RKO (cell line): ENCODE results near the gene MDK.

ENCODE experiments used
- DNase-seq: peaks from one replicate; pipeline ENCODE4 v3.0.0-alpha.2; 2016; ENCODE audit warnings: low spot score

Gene MDK, protein sequence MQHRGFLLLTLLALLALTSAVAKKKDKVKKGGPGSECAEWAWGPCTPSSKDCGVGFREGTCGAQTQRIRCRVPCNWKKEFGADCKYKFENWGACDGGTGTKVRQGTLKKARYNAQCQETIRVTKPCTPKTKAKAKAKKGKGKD

GRCh38 chr11:46381048-46381818 is at the start of gene MDK:
Gene MDK (plus strand): TSS chr11:46381669. CDS start chr11:46382058, 389 bp downstream.
- peak; percentile 53 for DNase-seq

- DNase-seq: no peak
Observed at GRCh38 chr11:46332093-46332567, 49.3 kb upstream of the MDK start.

GRCh38 chr11:46332568-46333393 is 48.7 kb upstream of the MDK start:
- no peak for DNase-seq

DNA sequence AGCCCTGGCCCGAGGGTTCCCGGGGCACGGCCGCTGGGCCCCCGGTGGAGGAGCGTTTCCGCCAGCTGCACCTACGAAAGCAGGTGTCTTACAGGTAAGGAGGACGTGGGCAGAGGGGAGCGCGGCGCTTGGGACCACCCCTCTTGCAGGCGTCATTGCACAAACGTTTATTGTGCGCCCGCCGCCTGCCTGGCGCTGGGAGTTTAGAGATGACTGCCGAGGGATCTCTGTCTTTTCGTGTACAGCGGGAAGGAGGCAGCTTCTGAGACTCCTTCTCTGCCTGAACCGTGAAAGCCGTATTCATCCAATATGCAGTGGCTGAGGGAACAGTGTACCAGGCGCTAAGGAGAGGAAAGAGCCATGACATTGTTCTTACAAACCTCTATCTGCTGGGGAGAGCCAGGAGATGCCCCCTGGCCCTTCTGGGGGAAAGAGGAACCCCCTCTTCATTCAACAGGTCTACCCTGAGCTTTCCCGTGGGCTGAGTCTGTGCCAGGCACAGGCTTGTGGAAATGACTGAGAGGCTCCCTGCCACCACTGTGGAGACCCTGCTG is 48.0 kb upstream of the MDK start:
- no peak for DNase-seq

DNA sequence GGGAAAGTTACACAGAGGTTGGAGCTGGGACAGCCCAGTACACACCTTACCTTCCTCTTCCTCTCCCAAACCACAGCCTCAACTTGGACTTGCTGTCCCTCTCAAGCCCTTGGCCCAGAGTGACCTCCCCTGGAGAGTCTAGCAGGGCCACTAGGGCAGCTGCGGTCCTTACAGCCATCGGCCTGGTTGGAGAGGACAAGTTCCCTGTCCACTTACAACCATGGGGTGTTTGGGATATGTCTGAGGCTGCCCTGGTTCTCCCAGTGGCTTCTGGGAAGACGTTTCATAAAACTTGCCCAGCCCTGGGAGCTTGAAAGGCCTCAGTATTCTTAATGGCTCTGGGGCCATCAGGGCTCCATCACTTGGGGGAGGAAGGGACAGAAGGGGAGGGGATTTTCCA is 47.3 kb upstream of the MDK start:
- no peak for DNase-seq

- DNase-seq: no peak
Observed at GRCh38 chr11:46335271-46335670, 46.2 kb upstream of the MDK start.

GRCh38 chr11:46335890-46336562 is 45.4 kb upstream of the MDK start:
- DNase-seq: no peak

- DNase-seq: no peak
Observed at GRCh38 chr11:46336563-46337180, 44.8 kb upstream of the MDK start.

GRCh38 chr11:46337626-46338345 is 43.7 kb upstream of the MDK start:
- no peak for DNase-seq

DNA sequence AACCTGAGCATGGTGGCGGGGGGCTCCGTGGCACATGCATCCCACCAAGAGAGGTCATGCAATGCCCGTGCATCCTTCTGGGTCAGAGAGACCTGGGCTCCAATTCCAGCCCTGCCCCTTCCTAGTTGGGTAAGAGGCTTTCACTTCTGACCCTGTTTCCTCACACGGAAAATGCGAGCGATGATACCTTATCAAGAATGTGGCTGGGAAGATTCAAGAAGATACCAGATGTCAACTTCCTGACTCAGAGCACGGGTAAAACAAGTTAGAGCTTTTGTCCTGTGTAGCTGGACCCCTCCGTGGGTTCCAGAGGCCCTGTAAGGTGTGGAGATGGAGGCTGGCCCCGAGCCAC is 42.9 kb upstream of the MDK start:
- no peak for DNase-seq

DNA sequence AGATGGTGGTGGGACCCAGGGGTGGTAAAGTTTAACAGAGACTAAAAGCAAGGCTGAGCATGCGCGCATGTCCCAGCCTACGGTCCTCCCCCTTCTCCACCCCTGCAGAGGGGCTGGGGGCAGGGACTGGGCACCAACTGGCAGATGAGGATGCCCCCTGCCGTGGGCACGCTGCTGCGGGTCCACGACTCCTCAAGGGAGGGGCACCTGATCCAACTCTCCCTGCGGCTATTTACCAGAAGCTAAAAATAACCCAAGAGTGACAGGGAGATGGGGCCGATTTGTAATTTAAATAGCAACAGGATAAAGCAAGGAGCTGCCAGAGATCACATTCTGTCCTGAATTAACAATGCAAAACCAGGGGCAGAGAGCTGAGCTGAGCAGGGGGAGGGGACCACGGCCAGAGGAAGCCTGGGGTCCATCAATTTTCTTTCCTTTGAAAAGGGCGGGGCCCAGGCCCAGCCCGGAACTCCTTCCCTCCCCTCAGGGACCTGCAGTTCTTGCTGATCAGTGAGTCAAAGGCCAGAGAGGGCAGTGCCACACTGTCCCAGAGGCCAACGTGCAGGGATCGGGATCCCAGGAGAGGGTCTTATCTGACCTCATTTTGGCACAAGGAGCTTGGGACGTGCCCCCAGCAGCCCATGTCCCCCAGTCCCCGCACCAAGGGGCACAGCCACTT is 42.3 kb upstream of the MDK start:
- DNase-seq: no peak

DNA sequence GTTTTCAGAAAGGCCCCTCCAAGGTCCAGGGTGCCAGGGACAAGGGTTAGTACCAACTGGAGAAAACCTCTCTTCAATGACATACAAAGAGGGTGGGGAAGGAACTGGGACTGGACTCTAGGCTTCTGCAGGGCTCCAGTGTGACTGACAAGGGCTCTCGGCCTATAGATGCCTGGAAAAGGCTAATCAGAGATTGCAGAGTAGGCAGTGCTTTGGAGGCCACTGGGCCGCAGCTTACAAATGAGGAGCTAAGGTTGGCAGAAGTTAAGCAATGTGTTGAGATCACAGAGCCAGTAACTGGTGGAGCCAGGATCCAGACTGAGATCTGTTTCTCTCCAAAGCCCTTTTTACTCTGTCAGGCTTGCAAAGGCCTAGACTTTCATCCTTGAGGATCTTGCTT is 41.7 kb upstream of the MDK start:
- DNase-seq: no peak

GRCh38 chr11:46341454-46341853 is 40.0 kb upstream of the MDK start:
- no peak for DNase-seq

DNA sequence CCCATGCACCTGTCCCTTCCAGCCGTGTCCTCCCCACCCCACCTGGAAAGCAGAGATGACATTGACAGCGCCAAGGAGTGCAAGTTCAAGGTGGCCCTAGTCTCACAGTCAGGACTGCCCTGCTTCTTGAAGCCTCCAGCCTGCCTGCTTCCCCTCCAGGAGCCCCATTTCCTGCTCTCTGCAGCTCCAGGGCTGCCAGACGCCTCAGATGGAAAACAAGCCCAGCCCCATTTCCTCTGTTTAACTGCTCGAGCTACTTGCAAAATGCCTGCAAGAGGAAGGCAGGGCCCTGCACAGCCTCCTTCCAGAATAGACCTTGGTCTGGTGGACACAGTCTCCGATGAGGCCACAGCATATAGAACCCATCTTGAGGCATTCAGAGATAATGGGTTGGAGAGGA is 39.2 kb upstream of the MDK start:
- no peak for DNase-seq

DNA sequence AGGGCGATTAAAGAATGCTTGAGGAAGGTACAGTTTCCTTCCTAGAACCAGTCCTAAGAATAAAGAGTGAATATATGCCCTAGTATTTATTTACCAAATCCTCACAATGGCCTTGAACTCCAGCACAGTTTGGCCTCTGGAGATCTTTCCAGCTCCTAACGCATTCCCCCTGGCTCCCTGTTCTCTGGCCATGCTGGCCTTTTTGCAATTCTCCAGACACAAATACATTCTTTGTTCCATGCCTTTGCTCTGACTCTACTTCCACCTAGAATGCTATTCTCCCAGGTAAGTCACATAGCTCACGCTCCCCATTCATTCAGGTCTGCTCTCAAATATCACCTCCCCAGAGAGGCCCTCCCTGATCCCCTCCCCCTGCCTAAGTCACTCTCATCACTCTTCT is 37.9 kb upstream of the MDK start:
- DNase-seq: no peak

GRCh38 chr11:46345131-46345597 is 36.3 kb upstream of the MDK start:
- DNase-seq: no peak

GRCh38 chr11:46345881-46346484 is 35.5 kb upstream of the MDK start:
- DNase-seq: no peak

DNA sequence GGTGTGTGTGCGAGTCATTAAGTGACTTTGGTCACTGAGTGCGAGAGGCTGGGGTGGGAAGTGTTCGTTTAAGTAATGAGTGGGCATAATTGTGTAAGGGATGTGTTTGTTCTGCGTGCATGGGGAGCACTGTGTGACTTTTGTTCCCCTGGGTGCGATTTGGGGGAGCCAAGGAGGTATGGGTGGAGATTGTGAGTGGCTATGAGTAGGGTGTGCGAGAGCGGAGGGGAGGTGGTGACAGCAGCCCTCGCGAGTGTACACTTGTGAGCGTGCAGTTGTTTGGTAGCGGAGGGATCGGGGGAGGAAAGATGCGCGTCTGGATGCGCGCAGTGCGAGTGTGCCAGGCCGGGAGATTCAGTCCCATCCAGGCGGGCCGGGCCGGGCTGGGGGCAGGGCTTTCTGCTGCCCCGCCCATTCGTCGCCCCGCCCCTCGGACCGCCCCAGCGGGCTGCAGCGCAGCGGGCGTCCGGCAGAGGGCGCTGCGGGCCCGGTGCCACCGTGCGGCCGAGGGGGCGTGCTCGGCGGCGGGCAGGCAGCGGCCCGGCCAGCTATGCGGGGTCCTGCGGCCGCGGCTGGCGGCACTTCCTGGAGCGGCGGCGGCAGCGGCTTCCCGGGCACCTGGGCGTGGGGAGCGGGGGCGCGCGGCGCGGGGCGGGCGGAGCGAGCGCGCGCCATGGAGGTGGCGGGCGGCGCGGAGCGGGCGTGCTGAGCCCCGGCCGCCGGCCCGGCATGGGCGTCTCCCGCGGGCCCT is 34.4 kb upstream of the MDK start, which contains the start of gene DGKZ:
Gene DGKZ (plus strand): TSS at position 578 of the 751 bp plus-strand sequence. CDS start 197 bp downstream, outside the sequence.
- DNase-seq: peak; percentile 89
